C4-2B (cell line): Measurements from ENCODE around the gene B4GALNT1.

Source experiments
- ZFX ChIP-seq: fragments of 450-650 bp; IDR thresholded peaks from 2 replicates; pipeline ENCODE4 v1.6.1; 2017
- TF ChIP-seq, protein P1 (sequence below): fragments of 450-650 bp; conservative IDR thresholded peaks from 2 replicates; pipeline ENCODE4 v1.5.1; 2017; ENCODE audit warnings: mild to moderate bottlenecking

- TF ChIP-seq, protein P1, sequence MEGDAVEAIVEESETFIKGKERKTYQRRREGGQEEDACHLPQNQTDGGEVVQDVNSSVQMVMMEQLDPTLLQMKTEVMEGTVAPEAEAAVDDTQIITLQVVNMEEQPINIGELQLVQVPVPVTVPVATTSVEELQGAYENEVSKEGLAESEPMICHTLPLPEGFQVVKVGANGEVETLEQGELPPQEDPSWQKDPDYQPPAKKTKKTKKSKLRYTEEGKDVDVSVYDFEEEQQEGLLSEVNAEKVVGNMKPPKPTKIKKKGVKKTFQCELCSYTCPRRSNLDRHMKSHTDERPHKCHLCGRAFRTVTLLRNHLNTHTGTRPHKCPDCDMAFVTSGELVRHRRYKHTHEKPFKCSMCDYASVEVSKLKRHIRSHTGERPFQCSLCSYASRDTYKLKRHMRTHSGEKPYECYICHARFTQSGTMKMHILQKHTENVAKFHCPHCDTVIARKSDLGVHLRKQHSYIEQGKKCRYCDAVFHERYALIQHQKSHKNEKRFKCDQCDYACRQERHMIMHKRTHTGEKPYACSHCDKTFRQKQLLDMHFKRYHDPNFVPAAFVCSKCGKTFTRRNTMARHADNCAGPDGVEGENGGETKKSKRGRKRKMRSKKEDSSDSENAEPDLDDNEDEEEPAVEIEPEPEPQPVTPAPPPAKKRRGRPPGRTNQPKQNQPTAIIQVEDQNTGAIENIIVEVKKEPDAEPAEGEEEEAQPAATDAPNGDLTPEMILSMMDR, result no peak
- TF ChIP-seq ZFX, result no peak
These were observed 26.6 kb downstream of the B4GALNT1 start for GRCh38 chr12:57606399-57606798.
